ENCODE measurements around the gene ASZ1.

ASZ1 gene

DNA sequence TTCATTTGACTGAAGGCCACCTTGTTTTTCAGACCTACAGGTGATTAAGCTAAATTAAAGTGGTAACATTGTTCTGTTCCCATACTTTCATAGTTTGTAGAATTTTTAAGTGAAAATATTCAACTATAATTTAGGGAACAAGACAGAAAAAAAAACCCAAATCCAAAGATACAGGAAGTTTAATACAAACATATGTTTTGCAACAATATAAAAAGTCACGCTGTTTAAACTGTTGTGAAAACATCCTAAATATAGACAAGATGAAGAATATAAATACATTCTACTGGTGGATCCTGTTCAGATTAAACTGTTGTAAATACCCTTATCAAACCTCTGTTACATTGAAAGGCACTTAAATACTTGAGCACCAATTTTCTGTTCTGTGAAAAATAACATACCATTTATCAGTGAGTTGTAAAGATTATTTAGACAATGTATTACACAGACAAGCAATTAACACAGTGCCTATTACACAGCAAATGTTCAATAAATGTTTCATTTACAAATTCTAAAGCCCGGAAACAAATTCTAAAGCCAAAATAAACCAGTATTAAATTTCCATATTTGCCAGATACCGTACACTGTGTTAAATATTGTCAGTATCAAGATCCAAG, 14.2 kb downstream of the ASZ1 start:
- no peak for ATAC-seq
- TF ChIP-seq, protein P1, sequence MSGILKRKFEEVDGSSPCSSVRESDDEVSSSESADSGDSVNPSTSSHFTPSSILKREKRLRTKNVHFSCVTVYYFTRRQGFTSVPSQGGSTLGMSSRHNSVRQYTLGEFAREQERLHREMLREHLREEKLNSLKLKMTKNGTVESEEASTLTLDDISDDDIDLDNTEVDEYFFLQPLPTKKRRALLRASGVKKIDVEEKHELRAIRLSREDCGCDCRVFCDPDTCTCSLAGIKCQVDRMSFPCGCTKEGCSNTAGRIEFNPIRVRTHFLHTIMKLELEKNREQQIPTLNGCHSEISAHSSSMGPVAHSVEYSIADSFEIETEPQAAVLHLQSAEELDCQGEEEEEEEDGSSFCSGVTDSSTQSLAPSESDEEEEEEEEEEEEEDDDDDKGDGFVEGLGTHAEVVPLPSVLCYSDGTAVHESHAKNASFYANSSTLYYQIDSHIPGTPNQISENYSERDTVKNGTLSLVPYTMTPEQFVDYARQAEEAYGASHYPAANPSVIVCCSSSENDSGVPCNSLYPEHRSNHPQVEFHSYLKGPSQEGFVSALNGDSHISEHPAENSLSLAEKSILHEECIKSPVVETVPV (CRISPR knock-in tag; IDR thresholded peaks at IDR 0.05), result no peak
- TF ChIP-seq ZNF70 (CRISPR knock-in tag; IDR thresholded peaks at IDR 0.05), result no peak
- TF ChIP-seq ZC3H10 (CRISPR knock-in tag; IDR thresholded peaks at IDR 0.05), result no peak
- TF ChIP-seq GLIS3 (CRISPR knock-in tag; IDR thresholded peaks at IDR 0.05), result no peak
- no peak for TF ChIP-seq SNAI2 (CRISPR knock-in tag; IDR thresholded peaks at IDR 0.05)
- no peak for TF ChIP-seq ESRRG (CRISPR knock-in tag; IDR thresholded peaks at IDR 0.05)
- TF ChIP-seq ISL1 (CRISPR knock-in tag; IDR thresholded peaks at IDR 0.05), result no peak
- TF ChIP-seq PPARA (CRISPR knock-in tag; IDR thresholded peaks at IDR 0.05; ENCODE audit: borderline replicate concordance), result no peak
- no peak for TF ChIP-seq OSR1 (CRISPR knock-in tag; IDR thresholded peaks at IDR 0.05)
- TF ChIP-seq TCF4 (CRISPR knock-in tag; IDR thresholded peaks at IDR 0.05; ENCODE audit: borderline replicate concordance), result no peak
- TF ChIP-seq, protein P2, sequence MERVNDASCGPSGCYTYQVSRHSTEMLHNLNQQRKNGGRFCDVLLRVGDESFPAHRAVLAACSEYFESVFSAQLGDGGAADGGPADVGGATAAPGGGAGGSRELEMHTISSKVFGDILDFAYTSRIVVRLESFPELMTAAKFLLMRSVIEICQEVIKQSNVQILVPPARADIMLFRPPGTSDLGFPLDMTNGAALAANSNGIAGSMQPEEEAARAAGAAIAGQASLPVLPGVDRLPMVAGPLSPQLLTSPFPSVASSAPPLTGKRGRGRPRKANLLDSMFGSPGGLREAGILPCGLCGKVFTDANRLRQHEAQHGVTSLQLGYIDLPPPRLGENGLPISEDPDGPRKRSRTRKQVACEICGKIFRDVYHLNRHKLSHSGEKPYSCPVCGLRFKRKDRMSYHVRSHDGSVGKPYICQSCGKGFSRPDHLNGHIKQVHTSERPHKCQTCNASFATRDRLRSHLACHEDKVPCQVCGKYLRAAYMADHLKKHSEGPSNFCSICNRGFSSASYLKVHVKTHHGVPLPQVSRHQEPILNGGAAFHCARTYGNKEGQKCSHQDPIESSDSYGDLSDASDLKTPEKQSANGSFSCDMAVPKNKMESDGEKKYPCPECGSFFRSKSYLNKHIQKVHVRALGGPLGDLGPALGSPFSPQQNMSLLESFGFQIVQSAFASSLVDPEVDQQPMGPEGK (CRISPR knock-in tag; IDR thresholded peaks at IDR 0.05; ENCODE audit: borderline replicate concordance), result no peak
- TF ChIP-seq, protein P3, sequence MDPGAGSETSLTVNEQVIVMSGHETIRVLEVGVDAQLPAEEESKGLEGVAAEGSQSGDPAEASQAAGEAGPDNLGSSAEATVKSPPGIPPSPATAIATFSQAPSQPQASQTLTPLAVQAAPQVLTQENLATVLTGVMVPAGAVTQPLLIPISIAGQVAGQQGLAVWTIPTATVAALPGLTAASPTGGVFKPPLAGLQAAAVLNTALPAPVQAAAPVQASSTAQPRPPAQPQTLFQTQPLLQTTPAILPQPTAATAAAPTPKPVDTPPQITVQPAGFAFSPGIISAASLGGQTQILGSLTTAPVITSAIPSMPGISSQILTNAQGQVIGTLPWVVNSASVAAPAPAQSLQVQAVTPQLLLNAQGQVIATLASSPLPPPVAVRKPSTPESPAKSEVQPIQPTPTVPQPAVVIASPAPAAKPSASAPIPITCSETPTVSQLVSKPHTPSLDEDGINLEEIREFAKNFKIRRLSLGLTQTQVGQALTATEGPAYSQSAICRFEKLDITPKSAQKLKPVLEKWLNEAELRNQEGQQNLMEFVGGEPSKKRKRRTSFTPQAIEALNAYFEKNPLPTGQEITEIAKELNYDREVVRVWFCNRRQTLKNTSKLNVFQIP (CRISPR knock-in tag; IDR thresholded peaks at IDR 0.05; ENCODE audit: borderline replicate concordance, low read depth), result no peak
- TF ChIP-seq ZNF8 (CRISPR knock-in tag; IDR thresholded peaks at IDR 0.05), result no peak
- no peak for TF ChIP-seq RARB (CRISPR knock-in tag; IDR thresholded peaks at IDR 0.05)

DNA sequence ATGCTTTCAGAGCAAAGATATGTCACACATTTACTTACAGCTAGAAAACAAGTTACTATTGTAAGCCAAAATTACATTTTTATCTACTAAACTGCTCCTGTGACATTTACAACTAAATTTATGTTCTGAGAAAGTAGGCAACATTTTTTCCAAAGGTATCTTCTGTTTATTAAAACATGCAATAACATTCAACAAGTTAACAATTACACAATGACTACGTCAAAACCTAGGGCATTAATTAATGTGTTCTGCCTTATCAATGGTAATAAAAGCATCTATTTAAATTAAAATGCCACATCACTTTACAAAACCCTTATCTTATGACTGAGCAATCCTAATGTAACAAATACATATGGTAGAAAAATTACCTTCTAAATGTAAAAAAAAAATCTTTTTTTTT, 14.9 kb downstream of the ASZ1 start:
- TF ChIP-seq SNAI2 (CRISPR knock-in tag; IDR thresholded peaks at IDR 0.05), result no peak
- TF ChIP-seq ZNF565 (CRISPR knock-in tag; conservative IDR thresholded peaks at IDR 0.05; ENCODE audit: low read depth), result no peak
- TF ChIP-seq, protein P4, sequence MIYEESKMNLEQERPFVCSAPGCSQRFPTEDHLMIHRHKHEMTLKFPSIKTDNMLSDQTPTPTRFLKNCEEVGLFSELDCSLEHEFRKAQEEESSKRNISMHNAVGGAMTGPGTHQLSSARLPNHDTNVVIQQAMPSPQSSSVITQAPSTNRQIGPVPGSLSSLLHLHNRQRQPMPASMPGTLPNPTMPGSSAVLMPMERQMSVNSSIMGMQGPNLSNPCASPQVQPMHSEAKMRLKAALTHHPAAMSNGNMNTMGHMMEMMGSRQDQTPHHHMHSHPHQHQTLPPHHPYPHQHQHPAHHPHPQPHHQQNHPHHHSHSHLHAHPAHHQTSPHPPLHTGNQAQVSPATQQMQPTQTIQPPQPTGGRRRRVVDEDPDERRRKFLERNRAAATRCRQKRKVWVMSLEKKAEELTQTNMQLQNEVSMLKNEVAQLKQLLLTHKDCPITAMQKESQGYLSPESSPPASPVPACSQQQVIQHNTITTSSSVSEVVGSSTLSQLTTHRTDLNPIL (CRISPR knock-in tag; IDR thresholded peaks at IDR 0.05; ENCODE audit: low read depth), result no peak
- TF ChIP-seq ARNTL (CRISPR knock-in tag; IDR thresholded peaks at IDR 0.05; ENCODE audit: borderline replicate concordance, low read depth), result no peak
- TF ChIP-seq, protein P3 (CRISPR knock-in tag; IDR thresholded peaks at IDR 0.05; ENCODE audit: borderline replicate concordance, low read depth), result no peak
- TF ChIP-seq GLIS3 (CRISPR knock-in tag; IDR thresholded peaks at IDR 0.05), result no peak

DNA sequence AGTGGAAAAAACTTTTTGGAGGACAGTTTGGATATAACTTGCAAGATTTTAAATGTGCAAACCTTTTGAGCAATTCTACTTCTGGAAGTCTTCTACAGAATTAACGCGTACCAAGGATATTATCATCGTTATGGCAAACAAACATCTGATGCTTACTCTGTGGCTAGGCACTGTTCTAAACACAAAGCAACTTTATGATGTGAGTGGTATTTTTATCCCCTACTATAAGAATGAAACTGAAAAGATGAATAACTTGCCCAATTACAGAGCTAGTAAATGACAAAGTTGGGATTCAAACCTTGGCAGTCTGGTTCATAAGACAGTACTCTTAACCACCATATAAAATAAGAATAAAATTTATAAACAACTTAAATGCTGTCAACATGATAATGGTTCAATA, 15.8 kb downstream of the ASZ1 start:
- TF ChIP-seq CSDC2 (CRISPR knock-in tag; IDR thresholded peaks at IDR 0.05), result no peak
- no peak for TF ChIP-seq ARNTL (CRISPR knock-in tag; IDR thresholded peaks at IDR 0.05; ENCODE audit: borderline replicate concordance, low read depth)
- no peak for TF ChIP-seq RARB (CRISPR knock-in tag; IDR thresholded peaks at IDR 0.05)
- TF ChIP-seq ZNF70 (CRISPR knock-in tag; IDR thresholded peaks at IDR 0.05), result no peak
- TF ChIP-seq, protein P4 (CRISPR knock-in tag; IDR thresholded peaks at IDR 0.05; ENCODE audit: low read depth), result no peak
- TF ChIP-seq, protein P1 (CRISPR knock-in tag; IDR thresholded peaks at IDR 0.05), result no peak
- TF ChIP-seq ZFP30 (CRISPR knock-in tag; IDR thresholded peaks at IDR 0.05), result no peak
- TF ChIP-seq, protein P2 (CRISPR knock-in tag; IDR thresholded peaks at IDR 0.05; ENCODE audit: borderline replicate concordance), result no peak
- no peak for TF ChIP-seq SNAI2 (CRISPR knock-in tag; IDR thresholded peaks at IDR 0.05)
- TF ChIP-seq ZC3H10 (CRISPR knock-in tag; IDR thresholded peaks at IDR 0.05), result no peak
- no peak for ATAC-seq

More for the DNA sequence above, 14.9 kb downstream of the ASZ1 start:
- ATAC-seq, result no peak

Measured in SK-N-SH treated with all-trans-retinoic acid at 6 μM for 48 hours (cell line).